ENCODE measurements around the gene INHBB.
"Not testable (repeated sequence)": the region's sequence is repeated elsewhere in the genome, so short reads cannot be mapped to it uniquely, and the experiment has no call there.

The INHBB gene

GRCh38 chr2:120316528-120317179 is 29.3 kb upstream of the INHBB start:
- DNase-seq: peak; percentile 9

GRCh38 chr2:120317180-120317533 is 28.8 kb upstream of the INHBB start:
- DNase-seq: no peak

GRCh38 chr2:120317916-120318315 is 28.0 kb upstream of the INHBB start:
- DNase-seq: no peak

GRCh38 chr2:120318626-120319025 is 27.3 kb upstream of the INHBB start:
- DNase-seq: no peak

GRCh38 chr2:120319123-120319522 is 26.8 kb upstream of the INHBB start:
- DNase-seq: no peak

GRCh38 chr2:120319686-120320317 is 26.1 kb upstream of the INHBB start:
- no peak for DNase-seq

GRCh38 chr2:120320318-120320851 is 25.6 kb upstream of the INHBB start:
- DNase-seq: no peak

- not testable (repeated sequence) for DNase-seq
Measured at GRCh38 chr2:120320887-120321556, 24.9 kb upstream of the INHBB start.

- DNase-seq: no peak
Measured at GRCh38 chr2:120321721-120322284, 24.1 kb upstream of the INHBB start.

DNA sequence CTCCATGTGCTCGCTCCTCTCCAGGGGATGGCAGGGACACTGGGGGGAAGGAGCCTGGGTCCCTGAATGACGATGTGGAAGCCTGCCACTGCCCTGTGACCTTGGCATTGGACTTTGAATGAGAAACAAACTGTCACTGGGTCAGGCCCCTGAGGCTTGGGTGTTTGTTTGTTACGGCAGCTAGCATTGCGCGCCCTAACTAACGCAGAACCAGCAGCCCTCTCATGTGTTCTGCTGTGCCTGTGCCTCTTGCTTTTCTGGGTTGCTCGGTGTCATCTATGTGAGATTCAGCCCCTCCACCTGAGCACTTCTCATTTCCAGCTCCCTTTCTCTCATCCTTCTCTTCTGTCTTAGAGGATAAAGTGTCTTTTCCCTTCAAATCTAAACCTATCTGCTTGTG is 23.6 kb upstream of the INHBB start:
- DNase-seq: no peak

GRCh38 chr2:120323214-120323613 is 22.7 kb upstream of the INHBB start:
- no peak for DNase-seq

GRCh38 chr2:120323807-120324399 is 22.0 kb upstream of the INHBB start:
- DNase-seq: no peak

- DNase-seq: no peak
Measured at GRCh38 chr2:120324933-120325332, 21.0 kb upstream of the INHBB start.

DNA sequence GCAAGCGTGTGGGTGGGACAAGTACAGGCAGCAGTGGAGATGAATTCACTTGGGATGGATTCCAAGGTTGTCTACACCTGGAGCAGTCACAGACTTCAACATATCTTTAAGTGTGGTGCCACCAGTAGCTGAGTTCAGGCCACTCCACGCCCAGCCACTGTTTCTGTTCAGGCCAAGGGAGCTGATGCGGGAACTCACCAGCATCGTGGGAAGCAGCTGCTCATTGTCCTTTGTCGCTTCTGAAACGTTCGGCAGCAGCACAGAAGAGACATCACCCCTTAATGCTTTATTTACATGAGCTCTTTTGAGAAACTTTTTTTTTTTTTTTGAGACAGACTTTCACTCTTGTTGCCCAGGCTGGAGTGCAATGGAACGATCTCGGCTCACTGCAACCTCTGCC is 19.9 kb upstream of the INHBB start:
- no peak for DNase-seq

DNA sequence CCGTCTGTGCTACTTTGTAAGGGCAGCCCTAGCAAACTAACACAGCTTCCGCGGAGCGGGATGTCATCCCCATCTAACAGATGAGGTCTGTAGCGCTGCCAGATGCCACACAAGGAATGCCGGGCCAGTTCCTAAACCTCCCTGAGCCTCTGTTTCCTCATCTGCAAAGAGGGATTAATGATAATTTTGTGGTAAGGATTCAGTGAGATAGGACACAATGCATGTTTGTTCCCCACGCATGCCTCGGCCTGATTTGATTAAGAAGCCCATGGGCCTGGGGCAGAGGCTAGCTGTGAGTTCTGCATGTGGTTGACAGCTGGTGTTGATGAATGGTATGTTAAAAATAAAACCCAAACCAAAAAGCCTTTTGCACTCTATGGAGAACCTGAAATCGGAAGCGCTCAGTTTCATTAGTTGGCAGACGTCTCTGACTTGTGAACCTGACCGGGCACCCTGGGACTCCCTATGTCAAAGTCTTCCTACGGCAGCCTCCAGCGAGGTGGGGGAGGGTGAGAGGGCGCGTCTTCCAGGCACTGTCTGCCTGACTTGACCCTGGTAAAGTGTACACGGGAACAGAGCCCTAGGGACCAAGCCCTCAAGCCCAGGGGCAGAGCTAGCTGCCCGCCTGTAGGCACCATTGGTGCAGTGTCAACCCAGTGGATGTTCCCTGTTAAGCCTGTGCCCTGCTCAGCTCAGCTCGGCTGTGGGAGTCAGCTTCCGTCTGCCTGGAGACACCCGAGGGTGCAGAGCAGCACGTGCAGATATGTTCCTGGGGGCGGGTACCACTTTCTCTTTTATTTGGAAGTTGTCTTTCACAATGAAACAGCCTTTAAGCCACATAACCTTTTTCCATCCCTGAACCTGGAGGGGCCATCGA is 14.8 kb upstream of the INHBB start:
- DNase-seq: no peak

DNA sequence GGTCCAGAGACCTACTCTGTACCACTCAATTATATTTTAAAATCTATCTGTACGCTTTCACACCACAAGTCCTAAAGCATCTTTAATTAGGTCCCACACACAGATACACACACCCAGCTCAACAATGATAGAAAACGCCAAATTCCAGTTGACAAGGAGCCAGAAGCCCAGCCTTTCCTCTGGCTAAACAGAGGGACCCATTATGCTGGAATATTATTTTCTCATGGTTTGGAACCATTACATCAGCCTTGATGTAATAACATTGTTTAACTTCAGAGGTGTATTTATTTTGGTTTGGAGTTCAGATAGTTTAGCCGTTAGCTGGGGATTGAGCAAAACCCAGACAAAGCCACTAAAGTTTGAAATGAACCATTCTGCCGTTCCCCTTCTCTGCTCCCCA is 14.0 kb upstream of the INHBB start:
- DNase-seq: no peak

DNA sequence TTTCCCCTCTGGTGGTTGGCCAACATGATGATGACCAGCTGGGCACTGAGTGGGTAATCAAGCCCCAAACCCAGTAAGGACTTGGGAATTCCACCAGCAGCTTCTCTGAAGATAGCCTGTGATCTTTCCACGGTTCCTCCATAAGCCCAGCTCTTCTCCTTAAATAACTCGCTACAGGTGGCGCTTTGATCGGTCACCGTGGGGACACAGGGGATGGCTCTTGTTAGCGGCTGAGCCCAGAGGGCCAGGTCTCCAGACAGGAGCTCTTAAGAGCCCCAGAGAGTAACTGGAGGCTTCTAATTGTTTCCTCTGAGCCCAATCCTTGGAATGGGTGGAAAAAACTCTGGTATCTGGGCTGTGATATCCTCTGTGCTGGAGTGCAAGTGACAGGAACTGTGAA is 13.6 kb upstream of the INHBB start:
- no peak for DNase-seq

- no peak for DNase-seq
Measured at GRCh38 chr2:120334068-120334467, 11.9 kb upstream of the INHBB start.

GRCh38 chr2:120336749-120337148 is 9.2 kb upstream of the INHBB start:
- no peak for DNase-seq

DNA sequence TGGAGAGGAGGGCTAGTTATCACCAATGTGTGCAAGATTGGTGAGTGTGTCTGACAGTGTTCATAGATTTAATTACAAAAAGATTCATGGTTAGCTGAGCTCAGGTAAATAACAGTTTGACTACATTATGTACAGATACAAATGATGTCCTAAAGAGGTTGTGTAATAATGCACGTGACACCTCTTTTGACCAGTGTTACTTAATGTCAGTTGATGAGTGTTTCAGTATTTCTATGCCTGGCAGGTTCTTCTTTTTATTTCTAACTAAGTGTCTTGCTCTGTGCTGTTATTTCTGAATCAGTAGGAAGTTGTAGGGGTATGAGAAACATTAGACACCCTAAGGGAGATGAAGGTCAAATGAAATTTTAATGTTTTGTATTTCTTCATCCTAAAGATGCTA is 7.9 kb upstream of the INHBB start:
- no peak for DNase-seq

- no peak for DNase-seq
Measured at GRCh38 chr2:120341977-120342376, 4.0 kb upstream of the INHBB start.

- no peak for DNase-seq
Measured at GRCh38 chr2:120342446-120342845, 3.5 kb upstream of the INHBB start.

GRCh38 chr2:120343100-120343432 is 2.9 kb upstream of the INHBB start:
- DNase-seq: no peak

All from NCI-H1694 (cell line).